Measurements from ENCODE around the gene POLR1A.
A peak's percentile ranks its signal among the peaks of the same experiment; 100 is the strongest.

POLR1A gene

GRCh38 chr2:86066915-86067314, 38.8 kb downstream of the POLR1A start:
- DNase-seq (no peak), ATAC-seq (replicated peaks) (no peak)
- H3K27me3 Mint-ChIP-seq: no peaks in the 10 kb centered on the region
- peak overlapping the region; percentile 69 to 87 for H3K27ac Mint-ChIP-seq
- peaks cover 9 to 16% of the 10 kb centered on the region in 2 donors for H3K4me1 Mint-ChIP-seq (ENCODE audit: low read depth in 2 of 2)
- H3K9me3 Mint-ChIP-seq: peaks cover 0 to 2% of the 10 kb centered on the region in 2 donors
- H3K4me3 Mint-ChIP-seq: no peak overlapping the region
- peaks cover 31% of the 10 kb centered on the region for H3K36me3 Mint-ChIP-seq (ENCODE audit: insufficient read depth)

GRCh38 chr2:86066007-86066578, 39.6 kb downstream of the POLR1A start:
- H3K27ac Mint-ChIP-seq: peak overlapping the region in 1 of 2 donors; percentile 69
- H3K27me3 Mint-ChIP-seq: no peaks in the 10 kb centered on the region
- no peak overlapping the region for H3K4me3 Mint-ChIP-seq
- DNase-seq (no peak), ATAC-seq (replicated peaks) (no peak)
- peaks cover 9 to 16% of the 10 kb centered on the region in 2 donors for H3K4me1 Mint-ChIP-seq (ENCODE audit: low read depth in 2 of 2)
- H3K9me3 Mint-ChIP-seq: peaks cover 0 to under 1% of the 10 kb centered on the region in 2 donors
- H3K36me3 Mint-ChIP-seq (ENCODE audit: insufficient read depth): peaks cover 33% of the 10 kb centered on the region

- no peak overlapping the region for H3K4me3 Mint-ChIP-seq
- H3K36me3 Mint-ChIP-seq (ENCODE audit: insufficient read depth): peaks cover 28% of the 10 kb centered on the region
- peak overlapping the region; percentile 9 to 59 for H3K27ac Mint-ChIP-seq
- no peak for DNase-seq
- peaks cover 9 to 16% of the 10 kb centered on the region in 2 donors for H3K4me1 Mint-ChIP-seq (ENCODE audit: low read depth in 2 of 2)
- H3K9me3 Mint-ChIP-seq: no peaks in the 10 kb centered on the region
- no peaks in the 10 kb centered on the region for H3K27me3 Mint-ChIP-seq
- no peak for ATAC-seq (replicated peaks)
Measured at GRCh38 chr2:86065512-86065911, 40.2 kb downstream of the POLR1A start.

- Mint-ChIP-seq H3K9me3 (no peaks in the 10 kb centered on the region), H3K27me3 (no peaks in the 10 kb centered on the region), H3K4me1 (ENCODE audit: low read depth in 2 of 2) (peaks cover 5 to 10% of the 10 kb centered on the region in 2 donors), H3K36me3 (ENCODE audit: insufficient read depth) (peaks cover 27% of the 10 kb centered on the region), H3K27ac (peak overlapping the region; percentile 42 to 49), H3K4me3 (no peak overlapping the region)
- ATAC-seq (replicated peaks): no peak
- no peak for DNase-seq
Measured at GRCh38 chr2:86064006-86064405, 41.7 kb downstream of the POLR1A start.

GRCh38 chr2:86062043-86062442, 43.6 kb downstream of the POLR1A start:
- H3K27ac Mint-ChIP-seq: no peak overlapping the region
- ATAC-seq (replicated peaks) (no peak), DNase-seq (no peak)
- no peak overlapping the region for H3K4me3 Mint-ChIP-seq
- H3K9me3 Mint-ChIP-seq: no peaks in the 10 kb centered on the region
- H3K4me1 Mint-ChIP-seq (ENCODE audit: low read depth in 2 of 2): peaks cover 0 to 3% of the 10 kb centered on the region in 2 donors
- H3K27me3 Mint-ChIP-seq: no peaks in the 10 kb centered on the region
- peaks cover 24% of the 10 kb centered on the region for H3K36me3 Mint-ChIP-seq (ENCODE audit: insufficient read depth)

- no peak overlapping the region for H3K4me3 Mint-ChIP-seq
- H3K27me3 Mint-ChIP-seq: no peaks in the 10 kb centered on the region
- H3K4me1 Mint-ChIP-seq (ENCODE audit: low read depth in 2 of 2): no peaks in the 10 kb centered on the region
- DNase-seq (no peak), ATAC-seq (replicated peaks) (no peak)
- H3K9me3 Mint-ChIP-seq: no peaks in the 10 kb centered on the region
- H3K36me3 Mint-ChIP-seq (ENCODE audit: insufficient read depth): peaks cover 17% of the 10 kb centered on the region
- no peak overlapping the region for H3K27ac Mint-ChIP-seq
Measured at GRCh38 chr2:86056590-86057331, 48.9 kb downstream of the POLR1A start.

- Mint-ChIP-seq H3K9me3 (no peaks in the 10 kb centered on the region), H3K27ac (peak overlapping the region in 1 of 2 donors; percentile 46), H3K4me3 (no peak overlapping the region), H3K27me3 (no peaks in the 10 kb centered on the region), H3K36me3 (ENCODE audit: insufficient read depth) (peaks cover 13% of the 10 kb centered on the region), H3K4me1 (ENCODE audit: low read depth in 2 of 2) (no peaks in the 10 kb centered on the region)
- ATAC-seq (replicated peaks) (no peak), DNase-seq (no peak)
Measured at GRCh38 chr2:86055314-86055713, 50.4 kb downstream of the POLR1A start.

- DNase-seq (no peak), ATAC-seq (replicated peaks) (no peak)
- no peak overlapping the region for H3K27ac Mint-ChIP-seq
- peaks cover 13% of the 10 kb centered on the region for H3K36me3 Mint-ChIP-seq (ENCODE audit: insufficient read depth)
- H3K9me3 Mint-ChIP-seq: no peaks in the 10 kb centered on the region
- H3K27me3 Mint-ChIP-seq: no peaks in the 10 kb centered on the region
- H3K4me3 Mint-ChIP-seq: no peak overlapping the region
- H3K4me1 Mint-ChIP-seq (ENCODE audit: low read depth in 2 of 2): no peaks in the 10 kb centered on the region
Measured at GRCh38 chr2:86054535-86055082, 51.1 kb downstream of the POLR1A start.

- DNase-seq (no peak), ATAC-seq (replicated peaks) (no peak)
- H3K36me3 Mint-ChIP-seq (ENCODE audit: insufficient read depth): peaks cover 16% of the 10 kb centered on the region
- H3K4me1 Mint-ChIP-seq (ENCODE audit: low read depth in 2 of 2): no peaks in the 10 kb centered on the region
- H3K4me3 Mint-ChIP-seq: no peak overlapping the region
- no peaks in the 10 kb centered on the region for H3K27me3 Mint-ChIP-seq
- no peaks in the 10 kb centered on the region for H3K9me3 Mint-ChIP-seq
- H3K27ac Mint-ChIP-seq: no peak overlapping the region
Measured at GRCh38 chr2:86053166-86053565, 52.5 kb downstream of the POLR1A start.

GRCh38 chr2:86052676-86053075, 53.0 kb downstream of the POLR1A start:
- H3K9me3 Mint-ChIP-seq: no peaks in the 10 kb centered on the region
- DNase-seq (no peak), ATAC-seq (replicated peaks) (no peak)
- no peaks in the 10 kb centered on the region for H3K27me3 Mint-ChIP-seq
- H3K27ac Mint-ChIP-seq: no peak overlapping the region
- peaks cover 16% of the 10 kb centered on the region for H3K36me3 Mint-ChIP-seq (ENCODE audit: insufficient read depth)
- H3K4me3 Mint-ChIP-seq: no peak overlapping the region
- no peaks in the 10 kb centered on the region for H3K4me1 Mint-ChIP-seq (ENCODE audit: low read depth in 2 of 2)

- no peaks in the 10 kb centered on the region for H3K4me1 Mint-ChIP-seq (ENCODE audit: low read depth in 2 of 2)
- ATAC-seq (replicated peaks) (no peak), DNase-seq (no peak)
- H3K36me3 Mint-ChIP-seq (ENCODE audit: insufficient read depth): peaks cover 20% of the 10 kb centered on the region
- H3K9me3 Mint-ChIP-seq: no peaks in the 10 kb centered on the region
- no peaks in the 10 kb centered on the region for H3K27me3 Mint-ChIP-seq
- no peak overlapping the region for H3K4me3 Mint-ChIP-seq
- no peak overlapping the region for H3K27ac Mint-ChIP-seq
Measured at GRCh38 chr2:86052265-86052664, 53.4 kb downstream of the POLR1A start.

- DNase-seq: no peak
- Mint-ChIP-seq H3K27me3 (no peaks in the 10 kb centered on the region), H3K4me3 (no peak overlapping the region), H3K36me3 (ENCODE audit: insufficient read depth) (peaks cover 21% of the 10 kb centered on the region), H3K4me1 (ENCODE audit: low read depth in 2 of 2) (no peaks in the 10 kb centered on the region), H3K9me3 (no peaks in the 10 kb centered on the region), H3K27ac (no peak overlapping the region)
- ATAC-seq (replicated peaks): no peak
Measured at GRCh38 chr2:86050301-86050700, 55.4 kb downstream of the POLR1A start.

GRCh38 chr2:86049529-86049928, 56.2 kb downstream of the POLR1A start:
- Mint-ChIP-seq H3K27me3 (no peaks in the 10 kb centered on the region), H3K9me3 (no peaks in the 10 kb centered on the region), H3K27ac (no peak overlapping the region), H3K4me3 (no peak overlapping the region), H3K4me1 (ENCODE audit: low read depth in 2 of 2) (no peaks in the 10 kb centered on the region), H3K36me3 (ENCODE audit: insufficient read depth) (peaks cover 24% of the 10 kb centered on the region)
- ATAC-seq (replicated peaks): no peak
- no peak for DNase-seq

GRCh38 chr2:86048888-86049287, 56.8 kb downstream of the POLR1A start:
- Mint-ChIP-seq H3K4me3 (no peak overlapping the region), H3K27me3 (no peaks in the 10 kb centered on the region), H3K9me3 (no peaks in the 10 kb centered on the region), H3K4me1 (ENCODE audit: low read depth in 2 of 2) (no peaks in the 10 kb centered on the region), H3K27ac (no peak overlapping the region), H3K36me3 (ENCODE audit: insufficient read depth) (peaks cover 24% of the 10 kb centered on the region)
- no peak for DNase-seq
- no peak for ATAC-seq (replicated peaks)

Measured in effector memory CD8-positive, alpha-beta T cell (primary cell).